Tibial nerve (tissue), 4 donors: ENCODE results near the gene SLBP.

ENCODE experiments used
- EP300 ChIP-seq, 2 donors: sonication (generic); formaldehyde crosslinking; IDR thresholded peaks; one replicate each; pipeline ENCODE4 v1.6.1; 2017; ENCODE audit warnings: antibody characterized with exemption in 2 of 2, mild to moderate bottlenecking in 1 of 2
- TF ChIP-seq, protein P1 (sequence below), 5 experiments: fragments of 200-600 bp in 3 of 5; fragments of 450-650 bp in 2 of 5; sonication (generic) in 3 of 5; IDR thresholded peaks; one replicate each; pipeline ENCODE4 v1.5.1; 2016 to 2019; ENCODE audit warnings: antibody characterized with exemption in 5 of 5, mild to moderate bottlenecking in 3 of 5, moderate library complexity in 2 of 5

DNA sequence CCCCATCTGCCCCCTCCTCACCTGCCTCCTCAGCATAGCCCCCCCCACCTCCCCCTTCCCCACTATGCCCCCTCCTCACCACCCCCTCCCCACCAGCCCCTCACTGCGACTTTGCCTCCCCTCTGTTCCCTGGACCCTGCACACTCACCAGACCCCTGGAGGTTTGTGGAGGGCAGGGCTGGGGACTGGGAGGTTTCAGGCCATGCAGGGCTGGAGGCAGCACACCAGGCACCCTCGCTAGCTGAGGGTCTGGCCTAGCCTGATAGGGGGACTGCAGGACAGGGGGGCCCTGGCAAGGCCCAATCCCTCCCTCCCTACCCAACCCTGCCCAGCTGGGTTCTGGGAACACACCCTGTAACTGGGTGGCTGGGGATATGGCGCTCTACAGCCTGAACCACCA lies 37.3 kb upstream of the SLBP start:
- TF ChIP-seq, protein P1, sequence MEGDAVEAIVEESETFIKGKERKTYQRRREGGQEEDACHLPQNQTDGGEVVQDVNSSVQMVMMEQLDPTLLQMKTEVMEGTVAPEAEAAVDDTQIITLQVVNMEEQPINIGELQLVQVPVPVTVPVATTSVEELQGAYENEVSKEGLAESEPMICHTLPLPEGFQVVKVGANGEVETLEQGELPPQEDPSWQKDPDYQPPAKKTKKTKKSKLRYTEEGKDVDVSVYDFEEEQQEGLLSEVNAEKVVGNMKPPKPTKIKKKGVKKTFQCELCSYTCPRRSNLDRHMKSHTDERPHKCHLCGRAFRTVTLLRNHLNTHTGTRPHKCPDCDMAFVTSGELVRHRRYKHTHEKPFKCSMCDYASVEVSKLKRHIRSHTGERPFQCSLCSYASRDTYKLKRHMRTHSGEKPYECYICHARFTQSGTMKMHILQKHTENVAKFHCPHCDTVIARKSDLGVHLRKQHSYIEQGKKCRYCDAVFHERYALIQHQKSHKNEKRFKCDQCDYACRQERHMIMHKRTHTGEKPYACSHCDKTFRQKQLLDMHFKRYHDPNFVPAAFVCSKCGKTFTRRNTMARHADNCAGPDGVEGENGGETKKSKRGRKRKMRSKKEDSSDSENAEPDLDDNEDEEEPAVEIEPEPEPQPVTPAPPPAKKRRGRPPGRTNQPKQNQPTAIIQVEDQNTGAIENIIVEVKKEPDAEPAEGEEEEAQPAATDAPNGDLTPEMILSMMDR (IDR thresholded peaks at IDR 0.05), result no peak
- TF ChIP-seq EP300 (IDR thresholded peaks at IDR 0.05), result no peak
